ENCODE data around the gene NSD2. TPM values are rescaled to one million over a fixed set of nuclear protein-coding genes. Genes with fewer than 3 reads are reported as not detected.

Gene NSD2
- total RNA-seq, result 200 and 202 TPM in 2 replicates

- Mint-ChIP-seq H3K4me3 (peak within 1 kb of the TSS; percentile 100), H3K4me1 (ENCODE audit: low read depth) (peaks cover 38% of the 10 kb centered on the region), H3K36me3 (ENCODE audit: low read depth) (peaks cover 16% of the 10 kb centered on the region), H3K9me3 (no peaks in the 10 kb centered on the region), H3K27ac (peak within 1 kb of the TSS; percentile 100), H3K27me3 (ENCODE audit: insufficient read depth) (peaks cover 1% of the 10 kb centered on the region)
- peak; percentile 89 for DNase-seq (ENCODE audit: low spot score)
- intact Hi-C loops (cut with micrococcal nuclease), result loop anchor here (1.0 to 10.0 kb wide), 11 partner anchors 15 to 1204 kb away; partner anchors contain the start of genes CFAP99, CTBP1, FAM53A and GRK4
Observed at GRCh38 chr4:1870578-1871443, at the start of gene NSD2. NSD2 (plus strand) TSS chr4:1871393; CDS start chr4:1900655, 29,262 bp downstream.

- no peaks in the 10 kb centered on the region for H3K4me1 Mint-ChIP-seq (ENCODE audit: low read depth)
Observed at GRCh38 chr4:1821679-1822567, 49.3 kb upstream of the NSD2 start.

GRCh38 chr4:1822568-1823544 lies 48.3 kb upstream of the NSD2 start:
- no peaks in the 10 kb centered on the region for H3K27me3 Mint-ChIP-seq (ENCODE audit: insufficient read depth)
- no peaks in the 10 kb centered on the region for H3K4me1 Mint-ChIP-seq (ENCODE audit: low read depth)
- no peak overlapping the region for H3K4me3 Mint-ChIP-seq
- no peaks in the 10 kb centered on the region for H3K9me3 Mint-ChIP-seq
- H3K27ac Mint-ChIP-seq, result no peak overlapping the region
- intact Hi-C loops (cut with micrococcal nuclease), result no loop called here
- H3K36me3 Mint-ChIP-seq (ENCODE audit: low read depth), result peaks cover 23% of the 10 kb centered on the region
- DNase-seq (ENCODE audit: low spot score), result no peak

More at GRCh38 chr4:1821679-1822567, 49.3 kb upstream of the NSD2 start:
- DNase-seq (ENCODE audit: low spot score), result no peak
- no peaks in the 10 kb centered on the region for H3K27me3 Mint-ChIP-seq (ENCODE audit: insufficient read depth)
- no peaks in the 10 kb centered on the region for H3K9me3 Mint-ChIP-seq
- no peak overlapping the region for H3K27ac Mint-ChIP-seq
- no peak overlapping the region for H3K4me3 Mint-ChIP-seq
- peaks cover 22% of the 10 kb centered on the region for H3K36me3 Mint-ChIP-seq (ENCODE audit: low read depth)
- intact Hi-C loops (cut with micrococcal nuclease), result no loop called here

DNA sequence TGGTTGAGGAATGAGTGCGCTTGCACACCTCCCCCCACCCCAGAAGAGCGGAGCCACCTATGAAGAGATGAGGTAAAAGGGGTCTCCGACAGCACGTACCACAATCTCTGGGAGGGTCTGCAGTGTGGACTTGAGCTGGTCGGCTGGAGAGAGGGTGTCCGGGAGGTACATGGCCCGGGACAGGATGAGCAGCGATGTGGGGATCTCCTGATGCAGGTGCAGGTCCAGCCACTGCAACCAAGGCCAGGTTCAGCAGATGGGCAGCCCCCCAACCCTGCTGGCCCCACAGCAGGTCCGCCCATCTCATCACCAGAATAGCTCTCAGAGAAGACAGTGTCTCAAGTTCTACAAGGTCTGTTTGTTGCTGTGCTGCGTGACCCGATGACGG lies 47.7 kb upstream of the NSD2 start:
- intact Hi-C loops (cut with micrococcal nuclease), result no loop called here
- no peaks in the 10 kb centered on the region for H3K9me3 Mint-ChIP-seq
- no peaks in the 10 kb centered on the region for H3K27me3 Mint-ChIP-seq (ENCODE audit: insufficient read depth)
- H3K4me3 Mint-ChIP-seq, result no peak overlapping the region
- DNase-seq (ENCODE audit: low spot score), result no peak
- H3K36me3 Mint-ChIP-seq (ENCODE audit: low read depth), result peaks cover 23% of the 10 kb centered on the region
- no peak overlapping the region for H3K27ac Mint-ChIP-seq
- H3K4me1 Mint-ChIP-seq (ENCODE audit: low read depth), result no peaks in the 10 kb centered on the region

DNA sequence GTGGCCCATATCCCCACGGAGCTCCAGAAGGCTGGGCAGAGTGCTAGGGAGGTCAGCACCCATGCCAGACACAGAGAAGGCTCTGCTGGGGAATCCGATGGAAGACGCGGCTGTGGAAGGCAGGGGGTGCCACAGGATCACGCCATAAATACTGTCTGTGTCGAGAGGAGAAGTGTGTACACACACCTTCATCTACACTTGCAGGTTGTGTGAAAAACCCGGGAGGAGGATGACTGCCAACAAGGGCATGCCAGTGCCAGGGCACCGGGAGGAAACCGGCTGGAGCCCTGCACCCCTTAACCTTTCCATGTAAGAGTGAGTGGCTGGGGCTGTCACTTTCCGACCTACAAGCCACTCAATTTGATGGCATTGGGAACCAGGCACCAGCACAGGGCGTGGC lies 46.4 kb upstream of the NSD2 start:
- Mint-ChIP-seq H3K4me1 (ENCODE audit: low read depth) (no peaks in the 10 kb centered on the region), H3K9me3 (no peaks in the 10 kb centered on the region), H3K4me3 (no peak overlapping the region), H3K36me3 (ENCODE audit: low read depth) (peaks cover 18% of the 10 kb centered on the region), H3K27me3 (ENCODE audit: insufficient read depth) (no peaks in the 10 kb centered on the region), H3K27ac (no peak overlapping the region)
- intact Hi-C loops (cut with micrococcal nuclease), result no loop called here
- DNase-seq (ENCODE audit: low spot score), result no peak

DNA sequence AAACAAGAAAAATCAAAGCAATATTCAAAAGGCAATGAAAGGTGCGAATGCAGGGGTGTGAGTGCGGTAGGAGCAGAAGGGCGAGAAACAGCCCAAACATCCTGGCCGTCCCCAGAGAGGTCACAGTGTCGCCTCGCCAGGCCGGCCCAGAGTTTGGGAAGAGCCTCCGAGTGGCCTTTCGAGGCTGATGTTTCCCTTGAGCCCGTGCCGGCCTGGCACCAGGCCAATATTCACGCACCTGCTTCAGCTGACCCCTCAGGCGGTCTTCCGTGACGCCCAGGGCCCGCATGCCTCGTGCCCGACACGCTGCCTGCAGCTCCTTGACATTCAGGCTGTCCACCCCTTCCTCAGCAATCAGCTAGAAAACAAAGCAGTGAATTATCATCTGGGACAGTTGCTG lies 45.9 kb upstream of the NSD2 start:
- H3K27ac Mint-ChIP-seq, result no peak overlapping the region
- no peaks in the 10 kb centered on the region for H3K4me1 Mint-ChIP-seq (ENCODE audit: low read depth)
- peaks cover 21% of the 10 kb centered on the region for H3K36me3 Mint-ChIP-seq (ENCODE audit: low read depth)
- DNase-seq (ENCODE audit: low spot score), result no peak
- no peak overlapping the region for H3K4me3 Mint-ChIP-seq
- no peaks in the 10 kb centered on the region for H3K27me3 Mint-ChIP-seq (ENCODE audit: insufficient read depth)
- intact Hi-C loops (cut with micrococcal nuclease), result no loop called here
- no peaks in the 10 kb centered on the region for H3K9me3 Mint-ChIP-seq

GRCh38 chr4:1826531-1827350 lies 44.5 kb upstream of the NSD2 start:
- Mint-ChIP-seq H3K9me3 (no peaks in the 10 kb centered on the region), H3K27me3 (ENCODE audit: insufficient read depth) (no peaks in the 10 kb centered on the region), H3K4me3 (no peak overlapping the region), H3K4me1 (ENCODE audit: low read depth) (peaks cover 6% of the 10 kb centered on the region), H3K27ac (no peak overlapping the region), H3K36me3 (ENCODE audit: low read depth) (peaks cover 29% of the 10 kb centered on the region)
- DNase-seq (ENCODE audit: low spot score), result no peak
- intact Hi-C loops (cut with micrococcal nuclease), result no loop called here

- Mint-ChIP-seq H3K27me3 (ENCODE audit: insufficient read depth) (no peaks in the 10 kb centered on the region), H3K27ac (peak overlapping the region; percentile 3), H3K4me1 (ENCODE audit: low read depth) (peaks cover 15% of the 10 kb centered on the region), H3K4me3 (no peak overlapping the region), H3K36me3 (ENCODE audit: low read depth) (peaks cover 30% of the 10 kb centered on the region), H3K9me3 (no peaks in the 10 kb centered on the region)
- no peak for DNase-seq (ENCODE audit: low spot score)
- intact Hi-C loops (cut with micrococcal nuclease), result no loop called here
Observed at GRCh38 chr4:1830234-1830633, 41.0 kb upstream of the NSD2 start.

- Mint-ChIP-seq H3K9me3 (no peaks in the 10 kb centered on the region), H3K4me1 (ENCODE audit: low read depth) (peaks cover 15% of the 10 kb centered on the region), H3K36me3 (ENCODE audit: low read depth) (peaks cover 33% of the 10 kb centered on the region), H3K27ac (peak overlapping the region; percentile 58), H3K27me3 (ENCODE audit: insufficient read depth) (no peaks in the 10 kb centered on the region), H3K4me3 (no peak overlapping the region)
- DNase-seq (ENCODE audit: low spot score), result no peak
- intact Hi-C loops (cut with micrococcal nuclease), result no loop called here
Observed at GRCh38 chr4:1830642-1831228, 40.5 kb upstream of the NSD2 start.

GRCh38 chr4:1831331-1831730 lies 39.9 kb upstream of the NSD2 start:
- H3K4me3 Mint-ChIP-seq, result no peak overlapping the region
- intact Hi-C loops (cut with micrococcal nuclease), result no loop called here

GRCh38 chr4:1832690-1833089 lies 38.5 kb upstream of the NSD2 start:
- H3K27me3 Mint-ChIP-seq (ENCODE audit: insufficient read depth), result no peaks in the 10 kb centered on the region
- H3K4me1 Mint-ChIP-seq (ENCODE audit: low read depth), result peaks cover 15% of the 10 kb centered on the region
- H3K27ac Mint-ChIP-seq, result no peak overlapping the region
- no peaks in the 10 kb centered on the region for H3K9me3 Mint-ChIP-seq
- no peak overlapping the region for H3K4me3 Mint-ChIP-seq
- H3K36me3 Mint-ChIP-seq (ENCODE audit: low read depth), result peaks cover 31% of the 10 kb centered on the region
- no peak for DNase-seq (ENCODE audit: low spot score)
- intact Hi-C loops (cut with micrococcal nuclease), result no loop called here

More at GRCh38 chr4:1831331-1831730, 39.9 kb upstream of the NSD2 start:
- H3K4me1 Mint-ChIP-seq (ENCODE audit: low read depth), result peaks cover 15% of the 10 kb centered on the region
- H3K27ac Mint-ChIP-seq, result no peak overlapping the region
- no peaks in the 10 kb centered on the region for H3K27me3 Mint-ChIP-seq (ENCODE audit: insufficient read depth)
- DNase-seq (ENCODE audit: low spot score), result no peak
- H3K9me3 Mint-ChIP-seq, result no peaks in the 10 kb centered on the region
- peaks cover 35% of the 10 kb centered on the region for H3K36me3 Mint-ChIP-seq (ENCODE audit: low read depth)
